GM12801 (cell line): ENCODE results near the gene SMNDC1.

ENCODE experiments used
- TF ChIP-seq, protein P1 (sequence below): IDR thresholded peaks from one replicate; pipeline ENCODE4 v1.5.1; 2011; ENCODE audit warnings: control low read depth; ENCODE audit not compliant: insufficient read length; ENCODE audit errors: extremely low read depth

The SMNDC1 gene

GRCh38 chr10:110348336-110348735 lies 43.6 kb upstream of the SMNDC1 start:
- TF ChIP-seq, protein P1, sequence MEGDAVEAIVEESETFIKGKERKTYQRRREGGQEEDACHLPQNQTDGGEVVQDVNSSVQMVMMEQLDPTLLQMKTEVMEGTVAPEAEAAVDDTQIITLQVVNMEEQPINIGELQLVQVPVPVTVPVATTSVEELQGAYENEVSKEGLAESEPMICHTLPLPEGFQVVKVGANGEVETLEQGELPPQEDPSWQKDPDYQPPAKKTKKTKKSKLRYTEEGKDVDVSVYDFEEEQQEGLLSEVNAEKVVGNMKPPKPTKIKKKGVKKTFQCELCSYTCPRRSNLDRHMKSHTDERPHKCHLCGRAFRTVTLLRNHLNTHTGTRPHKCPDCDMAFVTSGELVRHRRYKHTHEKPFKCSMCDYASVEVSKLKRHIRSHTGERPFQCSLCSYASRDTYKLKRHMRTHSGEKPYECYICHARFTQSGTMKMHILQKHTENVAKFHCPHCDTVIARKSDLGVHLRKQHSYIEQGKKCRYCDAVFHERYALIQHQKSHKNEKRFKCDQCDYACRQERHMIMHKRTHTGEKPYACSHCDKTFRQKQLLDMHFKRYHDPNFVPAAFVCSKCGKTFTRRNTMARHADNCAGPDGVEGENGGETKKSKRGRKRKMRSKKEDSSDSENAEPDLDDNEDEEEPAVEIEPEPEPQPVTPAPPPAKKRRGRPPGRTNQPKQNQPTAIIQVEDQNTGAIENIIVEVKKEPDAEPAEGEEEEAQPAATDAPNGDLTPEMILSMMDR, result no peak

GRCh38 chr10:110346914-110347313 lies 42.2 kb upstream of the SMNDC1 start:
- TF ChIP-seq, protein P1, result no peak

DNA sequence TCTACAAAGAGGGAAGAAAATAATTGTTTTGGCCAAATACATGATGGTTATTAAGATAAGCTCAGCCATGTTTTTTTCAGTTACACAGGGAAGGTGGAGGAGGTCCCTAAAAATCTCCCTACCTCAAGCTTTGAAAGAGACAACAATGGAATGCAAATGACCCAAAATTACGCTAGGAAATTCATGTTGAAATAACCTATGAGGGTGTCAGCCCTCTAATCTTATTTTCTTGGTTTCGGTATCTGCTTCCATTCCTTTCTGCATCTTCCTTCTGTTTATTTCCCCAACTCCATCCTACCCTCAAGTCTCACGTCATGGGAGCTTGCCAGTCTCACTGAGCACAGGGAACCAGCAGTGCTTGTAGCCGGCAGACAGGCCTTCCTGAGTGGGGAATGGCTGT lies 40.6 kb upstream of the SMNDC1 start:
- TF ChIP-seq, protein P1, result no peak

DNA sequence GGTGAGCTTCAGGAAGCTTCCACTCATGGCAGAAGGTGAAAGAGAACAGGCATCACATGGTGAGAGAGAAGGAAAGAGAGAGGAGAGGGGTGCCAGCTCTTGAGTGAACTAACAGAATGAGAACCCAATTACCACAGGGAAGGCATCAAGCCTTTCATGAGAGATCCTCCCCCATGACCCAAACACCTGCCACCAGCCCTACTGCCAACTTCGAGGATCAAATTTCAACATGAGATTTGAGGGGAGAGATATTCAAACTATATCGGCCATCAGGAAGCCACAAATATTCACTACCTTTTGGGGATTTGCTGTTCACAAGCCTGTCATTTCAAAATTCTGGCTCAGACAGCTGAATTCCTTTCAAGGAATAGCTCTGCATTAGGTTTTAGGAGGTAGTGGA lies 39.9 kb upstream of the SMNDC1 start:
- TF ChIP-seq, protein P1, result no peak

DNA sequence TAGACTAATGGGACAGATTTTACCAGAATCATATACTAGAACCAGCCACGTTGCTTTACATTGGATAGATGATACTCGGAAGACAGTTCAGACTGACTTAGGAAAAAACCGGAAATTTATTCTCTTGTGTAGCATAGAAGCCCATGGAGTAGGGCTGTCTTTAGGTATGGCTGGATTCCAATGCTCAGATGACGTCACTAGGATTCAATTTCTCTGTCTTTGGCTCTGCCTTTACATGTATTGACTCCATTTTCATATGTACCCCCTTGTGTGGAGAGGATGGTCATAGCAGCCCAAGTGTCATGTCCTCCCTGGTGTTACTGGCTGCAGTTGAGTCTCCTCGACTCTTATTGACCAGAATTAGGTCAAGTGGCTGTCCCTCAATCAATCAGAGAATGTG lies 39.2 kb upstream of the SMNDC1 start:
- TF ChIP-seq, protein P1, result no peak

DNA sequence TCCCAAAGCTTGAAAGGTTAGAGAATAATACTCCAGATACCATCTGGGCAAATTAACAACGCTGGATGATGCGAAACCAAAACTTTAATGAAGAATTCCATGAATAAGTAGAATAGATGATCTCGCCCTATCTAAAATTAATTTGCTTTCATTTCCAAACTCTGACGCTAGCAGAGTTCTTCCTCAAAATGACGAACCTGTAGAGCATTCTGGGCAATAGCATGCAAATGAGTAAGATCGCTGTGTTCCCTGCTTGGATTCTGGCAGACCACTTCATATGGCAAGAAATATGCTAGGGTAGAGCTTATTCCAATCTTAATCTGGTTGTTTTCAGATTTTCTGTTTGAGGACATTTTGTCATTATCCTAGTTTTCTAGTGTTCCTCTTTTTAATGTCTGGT lies 36.1 kb upstream of the SMNDC1 start:
- TF ChIP-seq, protein P1, result no peak

GRCh38 chr10:110340122-110340521 lies 35.4 kb upstream of the SMNDC1 start:
- TF ChIP-seq, protein P1, result no peak

DNA sequence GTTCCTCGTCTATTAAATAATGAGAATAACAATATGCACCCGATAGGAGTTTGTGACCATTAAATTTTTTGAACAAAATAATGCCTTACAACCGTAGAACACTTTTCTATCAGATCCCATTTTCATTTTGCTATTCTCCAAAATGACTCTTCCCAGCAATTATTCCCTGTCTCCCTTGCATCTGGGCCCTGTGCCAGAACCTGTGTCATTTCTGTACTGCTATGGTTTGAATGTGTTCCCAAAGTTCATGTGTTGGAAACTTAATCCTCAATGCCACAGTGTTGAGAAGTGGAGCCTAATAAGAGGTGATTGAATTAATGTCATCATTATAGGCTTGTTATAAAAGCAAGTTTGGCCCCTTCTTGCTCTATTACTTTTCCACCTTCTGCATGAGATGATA lies 33.2 kb upstream of the SMNDC1 start:
- TF ChIP-seq, protein P1, result no peak
